Ovary (tissue), 9 donors: ENCODE results near the gene OVAAL. TPM values are rescaled to one million over a fixed set of nuclear protein-coding genes. Genes with fewer than 3 reads are reported as not detected.

Experiments
- DNase-seq, 5 donors: peaks; one replicate each; pipeline ENCODE4 v3.0.0-alpha.2; 2019 to 2020
- H3K27ac ChIP-seq, 2 donors: fragments of 200-600 bp; one replicate each; pipeline versions ENCODE4 v1.5.1 to v1.8.0; 2019 to 2022
- H3K27me3 ChIP-seq: fragments of 200-600 bp; one replicate; pipeline ENCODE4 v1.8.0; 2022
- H3K36me3 ChIP-seq: fragments of 200-600 bp; sonication (generic); one replicate; pipeline ENCODE4 v1.5.1; 2019
- H3K4me1 ChIP-seq: one replicate; pipeline ENCODE4 v1.8.1; 2013; ENCODE audit warnings: mild to moderate bottlenecking, moderate library complexity; ENCODE audit not compliant: insufficient read depth
- H3K4me3 ChIP-seq: fragments of 200-600 bp; sonication (generic); one replicate; pipeline ENCODE4 v1.5.1; 2017
- H3K9me3 ChIP-seq, 2 donors: fragments of 200-600 bp in 1 of 2; sonication (generic) in 1 of 2; one replicate each; pipeline versions ENCODE4 v1.5.1 to v1.8.1; 2013 to 2019; ENCODE audit warnings: mild to moderate bottlenecking in 1 of 2, moderate library complexity in 1 of 2
- CTCF ChIP-seq, 3 donors: fragments of 450-650 bp in 2 of 3; fragments of 200-600 bp in 1 of 3; IDR thresholded peaks; one replicate each; pipeline versions ENCODE4 v1.5.1 to v1.8.0; 2016 to 2022; ENCODE audit warnings: antibody characterized with exemption in 3 of 3, mild to moderate bottlenecking in 1 of 3
- EP300 ChIP-seq: sonication (generic); formaldehyde crosslinking; IDR thresholded peaks from one replicate; pipeline ENCODE4 v1.6.1; 2017; ENCODE audit warnings: antibody characterized with exemption
- POLR2A ChIP-seq: fragments of 450-650 bp; IDR thresholded peaks from one replicate; pipeline ENCODE4 v1.6.1; 2017; ENCODE audit warnings: antibody characterized with exemption, mild to moderate bottlenecking, moderate library complexity
- WGBS, 3 donors: extraction: QIAGEN DNeasy Blood & Tissue Kit in 1 of 3; methylation state at CpG; one replicate each; pipeline versions ENCODE4 v1.1.5 to v1.1.7; 2013 to 2017; 5-methylcytosine and 5-hydroxymethylcytosine counted together
- intact Hi-C, 4 donors: fragments of 100-400 bp; cut with DNase I; formaldehyde crosslinking; loops; one replicate each; pipeline versions ENCODE4 v1.11.0 to v1.15.1; 2022 to 2023
- polyA plus RNA-seq, 2 donors: library from polyadenylated mRNA; stranded (reverse); fragments of 200-250 nt in 1 of 2; fragments of 350-450 nt in 1 of 2; fragmentation: Illumina TruSeq in 1 of 2; extraction: RNeasy Lipid Tissue Mini Kit (QIAGEN cat#74804) in 1 of 2; gene quantifications; one replicate each; pipeline ENCODE4 v1.2.3, GENCODE V29; 2013 to 2014
- total RNA-seq, 7 donors: library from RNA; depleted of rRNA in 2 of 7; stranded (reverse); fragments of >200 nt in 2 of 7; fragmentation: NEBNext Ultra II Directional in 3 of 7; extraction: Animal tissue kit (Norgen Biotek cat#: 25700) in 3 of 7; gene quantifications; one replicate each; pipeline versions ENCODE4 v1.1.0 to v1.2.4, GENCODE V29; 2016 to 2023
- donor health status: DM: no; HTN: no; CAD: no; lungs with moderate emphysema.
- donor health status: DM: no; HTN: no; CAD: no.
- donor health status: Bipolar disorder and iron deficiency.
- donor health status: DM: yes; HTN: yes; CAD: no.
- donor health status: DM: no; HTN: no; CAD: no.
- donor health status: DM: yes; HTN: yes; CAD: no.

OVAAL gene
- total and polyA plus RNA-seq, 9 donors: not detected

GRCh38 chr1:180593382-180593781 is 34.6 kb downstream of the OVAAL start:
- H3K27ac ChIP-seq: no peak overlapping the region
- 53 to 71% (median 55%) methylated on average over 3 of the region's 3 CpGs for WGBS, 3 donors
- H3K4me1 ChIP-seq: no peaks in the 10 kb centered on the region
- no peaks in the 10 kb centered on the region for H3K27me3 ChIP-seq
- no peaks in the 10 kb centered on the region for H3K9me3 ChIP-seq
- no peaks in the 10 kb centered on the region for H3K36me3 ChIP-seq
- DNase-seq: no peak
- intact Hi-C loops: no loop called here
- TF ChIP-seq POLR2A (no peak), CTCF (IDR thresholded peaks at IDR 0.05) (no peak), EP300 (no peak)
- no peak overlapping the region for H3K4me3 ChIP-seq

- 86 to 91% (median 89%) methylated on average over 6 of the region's 6 CpGs for WGBS, 3 donors
Observed at GRCh38 chr1:180594723-180595122, 36.0 kb downstream of the OVAAL start.

GRCh38 chr1:180595966-180596365 is 37.2 kb downstream of the OVAAL start:
- Histone ChIP-seq H3K27ac (no peak overlapping the region), H3K4me3 (no peak overlapping the region), H3K27me3 (no peaks in the 10 kb centered on the region), H3K9me3 (no peaks in the 10 kb centered on the region), H3K4me1 (no peaks in the 10 kb centered on the region), H3K36me3 (no peaks in the 10 kb centered on the region)
- intact Hi-C loops: no loop called here
- WGBS, 3 donors: 54 to 65% (median 54%) methylated on average over 2 of the region's 2 CpGs
- TF ChIP-seq POLR2A: no peak
- TF ChIP-seq CTCF (IDR thresholded peaks at IDR 0.05): no peak
- no peak for DNase-seq

More at GRCh38 chr1:180594723-180595122, 36.0 kb downstream of the OVAAL start:
- Histone ChIP-seq H3K4me3 (no peak overlapping the region), H3K9me3 (no peaks in the 10 kb centered on the region), H3K27ac (no peak overlapping the region), H3K36me3 (no peaks in the 10 kb centered on the region), H3K27me3 (no peaks in the 10 kb centered on the region), H3K4me1 (no peaks in the 10 kb centered on the region)
- no peak for DNase-seq
- no peak for TF ChIP-seq POLR2A
- no peak for TF ChIP-seq CTCF (IDR thresholded peaks at IDR 0.05)
- no peak for TF ChIP-seq EP300
- intact Hi-C loops: no loop called here

- no peak overlapping the region for H3K27ac ChIP-seq
- TF ChIP-seq EP300: no peak
- no peak for TF ChIP-seq POLR2A
- TF ChIP-seq CTCF (IDR thresholded peaks at IDR 0.05): no peak
- H3K9me3 ChIP-seq: no peaks in the 10 kb centered on the region
- no peak for DNase-seq
- no peaks in the 10 kb centered on the region for H3K36me3 ChIP-seq
- no peaks in the 10 kb centered on the region for H3K27me3 ChIP-seq
- no peaks in the 10 kb centered on the region for H3K4me1 ChIP-seq
- no peak overlapping the region for H3K4me3 ChIP-seq
- intact Hi-C loops: no loop called here
Observed at GRCh38 chr1:180597520-180597919, 38.8 kb downstream of the OVAAL start.
